ENCODE data around the gene FIGN. TPM values are rescaled to one million over a fixed set of nuclear protein-coding genes. Genes with fewer than 3 reads are reported as not detected.

FIGN gene
- polyA plus RNA-seq, 1 donor = 1.3 TPM

GRCh38 chr2:163573652-163574051 lies 162.2 kb downstream of the FIGN start:
- no peaks in the 10 kb centered on the region for H3K27me3 ChIP-seq (ENCODE audit: control insufficient read depth, insufficient read depth, low read length)
- no peaks in the 10 kb centered on the region for H3K4me1 ChIP-seq (ENCODE audit: control insufficient read depth, insufficient read depth, low read length)
- no peak overlapping the region for H3K4me3 ChIP-seq (ENCODE audit: low read length)
- no peak overlapping the region for H3K27ac ChIP-seq (ENCODE audit: low read length)
- no CpG with 5 or more reads among the region's 1 CpG for WGBS (ENCODE audit: insufficient coverage, low lambda C conversion rate)
- no peaks in the 10 kb centered on the region for H3K36me3 ChIP-seq (ENCODE audit: control insufficient read depth, insufficient read depth, low read length)
- no peaks in the 10 kb centered on the region for H3K9me3 ChIP-seq (ENCODE audit: control insufficient read depth, low read depth, low read length)
- DNase-seq = no peak

- 92% methylated on average over 4 of the region's 7 CpGs for WGBS (ENCODE audit: insufficient coverage, low lambda C conversion rate)
- Histone ChIP-seq H3K4me1 (ENCODE audit: control insufficient read depth, insufficient read depth, low read length) (no peaks in the 10 kb centered on the region), H3K36me3 (ENCODE audit: control insufficient read depth, insufficient read depth, low read length) (no peaks in the 10 kb centered on the region), H3K9me3 (ENCODE audit: control insufficient read depth, low read depth, low read length) (no peaks in the 10 kb centered on the region), H3K4me3 (ENCODE audit: low read length) (no peak overlapping the region), H3K27ac (ENCODE audit: low read length) (no peak overlapping the region), H3K27me3 (ENCODE audit: control insufficient read depth, insufficient read depth, low read length) (no peaks in the 10 kb centered on the region)
- no peak for DNase-seq
Measured at GRCh38 chr2:163572850-163573249, 163.0 kb downstream of the FIGN start.

- H3K9me3 ChIP-seq (ENCODE audit: control insufficient read depth, low read depth, low read length) = no peaks in the 10 kb centered on the region
- 77% methylated on average over 3 of the region's 7 CpGs for WGBS (ENCODE audit: insufficient coverage, low lambda C conversion rate)
Measured at GRCh38 chr2:163571423-163572102, 164.2 kb downstream of the FIGN start.

GRCh38 chr2:163570391-163570790 lies 165.4 kb downstream of the FIGN start:
- no peaks in the 10 kb centered on the region for H3K4me1 ChIP-seq (ENCODE audit: control insufficient read depth, insufficient read depth, low read length)
- no CpG with 5 or more reads among the region's 3 CpGs for WGBS (ENCODE audit: insufficient coverage, low lambda C conversion rate)
- H3K9me3 ChIP-seq (ENCODE audit: control insufficient read depth, low read depth, low read length) = no peaks in the 10 kb centered on the region
- H3K27ac ChIP-seq (ENCODE audit: low read length) = no peak overlapping the region
- no peak for DNase-seq
- H3K27me3 ChIP-seq (ENCODE audit: control insufficient read depth, insufficient read depth, low read length) = no peaks in the 10 kb centered on the region
- H3K36me3 ChIP-seq (ENCODE audit: control insufficient read depth, insufficient read depth, low read length) = no peaks in the 10 kb centered on the region
- no peak overlapping the region for H3K4me3 ChIP-seq (ENCODE audit: low read length)

More at GRCh38 chr2:163571423-163572102, 164.2 kb downstream of the FIGN start:
- H3K27me3 ChIP-seq (ENCODE audit: control insufficient read depth, insufficient read depth, low read length) = no peaks in the 10 kb centered on the region
- no peak overlapping the region for H3K4me3 ChIP-seq (ENCODE audit: low read length)
- H3K27ac ChIP-seq (ENCODE audit: low read length) = no peak overlapping the region
- DNase-seq = no peak
- H3K4me1 ChIP-seq (ENCODE audit: control insufficient read depth, insufficient read depth, low read length) = no peaks in the 10 kb centered on the region
- no peaks in the 10 kb centered on the region for H3K36me3 ChIP-seq (ENCODE audit: control insufficient read depth, insufficient read depth, low read length)

- no peak overlapping the region for H3K4me3 ChIP-seq (ENCODE audit: low read length)
- no peaks in the 10 kb centered on the region for H3K36me3 ChIP-seq (ENCODE audit: control insufficient read depth, insufficient read depth, low read length)
- H3K27ac ChIP-seq (ENCODE audit: low read length) = no peak overlapping the region
- H3K27me3 ChIP-seq (ENCODE audit: control insufficient read depth, insufficient read depth, low read length) = no peaks in the 10 kb centered on the region
- WGBS (ENCODE audit: insufficient coverage, low lambda C conversion rate) = no CpG with 5 or more reads among the region's 1 CpG
- no peaks in the 10 kb centered on the region for H3K4me1 ChIP-seq (ENCODE audit: control insufficient read depth, insufficient read depth, low read length)
- H3K9me3 ChIP-seq (ENCODE audit: control insufficient read depth, low read depth, low read length) = no peaks in the 10 kb centered on the region
- DNase-seq = no peak
Measured at GRCh38 chr2:163565192-163565591, 170.6 kb downstream of the FIGN start.

- Histone ChIP-seq H3K4me1 (ENCODE audit: control insufficient read depth, insufficient read depth, low read length) (no peaks in the 10 kb centered on the region), H3K9me3 (ENCODE audit: control insufficient read depth, low read depth, low read length) (no peaks in the 10 kb centered on the region), H3K4me3 (ENCODE audit: low read length) (no peak overlapping the region), H3K27ac (ENCODE audit: low read length) (no peak overlapping the region), H3K36me3 (ENCODE audit: control insufficient read depth, insufficient read depth, low read length) (no peaks in the 10 kb centered on the region), H3K27me3 (ENCODE audit: control insufficient read depth, insufficient read depth, low read length) (no peaks in the 10 kb centered on the region)
- no peak for DNase-seq
Measured at GRCh38 chr2:163564236-163564635, 171.6 kb downstream of the FIGN start.

- no peak for DNase-seq
- Histone ChIP-seq H3K36me3 (ENCODE audit: control insufficient read depth, insufficient read depth, low read length) (no peaks in the 10 kb centered on the region), H3K27me3 (ENCODE audit: control insufficient read depth, insufficient read depth, low read length) (no peaks in the 10 kb centered on the region), H3K27ac (ENCODE audit: low read length) (no peak overlapping the region), H3K4me1 (ENCODE audit: control insufficient read depth, insufficient read depth, low read length) (no peaks in the 10 kb centered on the region), H3K9me3 (ENCODE audit: control insufficient read depth, low read depth, low read length) (no peaks in the 10 kb centered on the region), H3K4me3 (ENCODE audit: low read length) (no peak overlapping the region)
- WGBS (ENCODE audit: insufficient coverage, low lambda C conversion rate) = no CpG with 5 or more reads among the region's 3 CpGs
Measured at GRCh38 chr2:163563336-163563735, 172.5 kb downstream of the FIGN start.

- H3K4me1 ChIP-seq (ENCODE audit: control insufficient read depth, insufficient read depth, low read length) = no peaks in the 10 kb centered on the region
- no CpG with 5 or more reads among the region's 8 CpGs for WGBS (ENCODE audit: insufficient coverage, low lambda C conversion rate)
- H3K4me3 ChIP-seq (ENCODE audit: low read length) = no peak overlapping the region
- H3K27me3 ChIP-seq (ENCODE audit: control insufficient read depth, insufficient read depth, low read length) = no peaks in the 10 kb centered on the region
- H3K36me3 ChIP-seq (ENCODE audit: control insufficient read depth, insufficient read depth, low read length) = no peaks in the 10 kb centered on the region
- DNase-seq = no peak
- no peak overlapping the region for H3K27ac ChIP-seq (ENCODE audit: low read length)
- no peaks in the 10 kb centered on the region for H3K9me3 ChIP-seq (ENCODE audit: control insufficient read depth, low read depth, low read length)
Measured at GRCh38 chr2:163558251-163559021, 177.4 kb downstream of the FIGN start.

- Histone ChIP-seq H3K27ac (ENCODE audit: low read length) (no peak overlapping the region), H3K27me3 (ENCODE audit: control insufficient read depth, insufficient read depth, low read length) (no peaks in the 10 kb centered on the region), H3K36me3 (ENCODE audit: control insufficient read depth, insufficient read depth, low read length) (no peaks in the 10 kb centered on the region), H3K4me1 (ENCODE audit: control insufficient read depth, insufficient read depth, low read length) (no peaks in the 10 kb centered on the region), H3K9me3 (ENCODE audit: control insufficient read depth, low read depth, low read length) (no peaks in the 10 kb centered on the region), H3K4me3 (ENCODE audit: low read length) (no peak overlapping the region)
- DNase-seq = no peak
- WGBS (ENCODE audit: insufficient coverage, low lambda C conversion rate) = 100% methylated on average over 1 of the region's 2 CpGs
Measured at GRCh38 chr2:163556511-163556910, 179.3 kb downstream of the FIGN start.

GRCh38 chr2:163554864-163555263 lies 180.9 kb downstream of the FIGN start:
- DNase-seq = no peak
- Histone ChIP-seq H3K4me1 (ENCODE audit: control insufficient read depth, insufficient read depth, low read length) (no peaks in the 10 kb centered on the region), H3K4me3 (ENCODE audit: low read length) (no peak overlapping the region), H3K36me3 (ENCODE audit: control insufficient read depth, insufficient read depth, low read length) (no peaks in the 10 kb centered on the region), H3K27ac (ENCODE audit: low read length) (no peak overlapping the region), H3K9me3 (ENCODE audit: control insufficient read depth, low read depth, low read length) (no peaks in the 10 kb centered on the region), H3K27me3 (ENCODE audit: control insufficient read depth, insufficient read depth, low read length) (no peaks in the 10 kb centered on the region)
- WGBS (ENCODE audit: insufficient coverage, low lambda C conversion rate) = no CpG with 5 or more reads among the region's 3 CpGs

GRCh38 chr2:163553601-163554000 lies 182.2 kb downstream of the FIGN start:
- Histone ChIP-seq H3K27me3 (ENCODE audit: control insufficient read depth, insufficient read depth, low read length) (no peaks in the 10 kb centered on the region), H3K27ac (ENCODE audit: low read length) (no peak overlapping the region), H3K36me3 (ENCODE audit: control insufficient read depth, insufficient read depth, low read length) (no peaks in the 10 kb centered on the region), H3K4me3 (ENCODE audit: low read length) (no peak overlapping the region), H3K9me3 (ENCODE audit: control insufficient read depth, low read depth, low read length) (no peaks in the 10 kb centered on the region), H3K4me1 (ENCODE audit: control insufficient read depth, insufficient read depth, low read length) (no peaks in the 10 kb centered on the region)
- no peak for DNase-seq
